ENCODE data around the gene CDC16.

Gene CDC16

GRCh38 chr13:114296448-114296847, 61.8 kb downstream of the CDC16 start:
- in situ Hi-C loops (cut with MboI; ENCODE audit: low sequenced_read_pairs) = no loop called here

- in situ Hi-C loops (cut with MboI; ENCODE audit: low sequenced_read_pairs) = no loop called here
These were observed 62.2 kb downstream of the CDC16 start for GRCh38 chr13:114296902-114297301.

- in situ Hi-C loops (cut with MboI; ENCODE audit: low sequenced_read_pairs) = no loop called here
These were observed 64.2 kb downstream of the CDC16 start for GRCh38 chr13:114298866-114299265.

- in situ Hi-C loops (cut with MboI; ENCODE audit: low sequenced_read_pairs) = no loop called here
These were observed 65.1 kb downstream of the CDC16 start for GRCh38 chr13:114299604-114300305.

- in situ Hi-C loops (cut with MboI; ENCODE audit: low sequenced_read_pairs) = no loop called here
These were observed 69.1 kb downstream of the CDC16 start for GRCh38 chr13:114303700-114304327.

GRCh38 chr13:114304346-114305034, 69.8 kb downstream of the CDC16 start:
- in situ Hi-C loops (cut with MboI; ENCODE audit: low sequenced_read_pairs) = no loop called here

- in situ Hi-C loops (cut with MboI; ENCODE audit: low sequenced_read_pairs) = no loop called here
These were observed 74.4 kb downstream of the CDC16 start for GRCh38 chr13:114309086-114309485.

- in situ Hi-C loops (cut with MboI; ENCODE audit: low sequenced_read_pairs) = no loop called here
These were observed 75.2 kb downstream of the CDC16 start for GRCh38 chr13:114309806-114310410.

GRCh38 chr13:114310956-114311355, 76.3 kb downstream of the CDC16 start:
- in situ Hi-C loops (cut with MboI; ENCODE audit: low sequenced_read_pairs) = no loop called here

- in situ Hi-C loops (cut with MboI; ENCODE audit: low sequenced_read_pairs) = no loop called here
These were observed 76.7 kb downstream of the CDC16 start for GRCh38 chr13:114311387-114311786.

- in situ Hi-C loops (cut with MboI; ENCODE audit: low sequenced_read_pairs) = no loop called here
These were observed 77.2 kb downstream of the CDC16 start for GRCh38 chr13:114311908-114312307.

GRCh38 chr13:114313061-114313860, 78.6 kb downstream of the CDC16 start:
- in situ Hi-C loops (cut with MboI; ENCODE audit: low sequenced_read_pairs) = no loop called here

GRCh38 chr13:114314074-114314912, 79.6 kb downstream of the CDC16 start, which contains the start of gene CHAMP1:
TSS of gene CHAMP1 (plus strand) at chr13:114314503. CDS start at chr13:114323843, 9,340 bp downstream.
- in situ Hi-C loops (cut with MboI; ENCODE audit: low sequenced_read_pairs) = no loop called here

GRCh38 chr13:114315074-114315785, 80.5 kb downstream of the CDC16 start:
- in situ Hi-C loops (cut with MboI; ENCODE audit: low sequenced_read_pairs) = no loop called here

GRCh38 chr13:114318624-114319023, 83.9 kb downstream of the CDC16 start:
- in situ Hi-C loops (cut with MboI; ENCODE audit: low sequenced_read_pairs) = no loop called here

GRCh38 chr13:114319441-114319913, 84.8 kb downstream of the CDC16 start:
- in situ Hi-C loops (cut with MboI; ENCODE audit: low sequenced_read_pairs) = no loop called here

- in situ Hi-C loops (cut with MboI; ENCODE audit: low sequenced_read_pairs) = no loop called here
These were observed 85.4 kb downstream of the CDC16 start for GRCh38 chr13:114320065-114320464.

- in situ Hi-C loops (cut with MboI; ENCODE audit: low sequenced_read_pairs) = no loop called here
These were observed 86.6 kb downstream of the CDC16 start for GRCh38 chr13:114321256-114321655.
